Neural progenitor cell (in vitro differentiated cells): ENCODE data around the gene VPS13D. TPM values are rescaled to one million over a fixed set of nuclear protein-coding genes. Genes with fewer than 3 reads are reported as not detected.

Source experiments
- DNase-seq: peaks from one replicate; pipeline ENCODE4 v3.0.0-alpha.2; 2016; ENCODE audit warnings: low spot score
- H2AFZ ChIP-seq: fragments of 200-600 bp; sonication (generic); replicated peaks from 2 replicates; pipeline ENCODE4 v1.6.1; 2016; ENCODE audit warnings: antibody characterized with exemption
- H3F3A ChIP-seq: fragments of 200-600 bp; sonication (generic); 2 replicates; pipeline ENCODE4 v1.6.1; 2016; ENCODE audit warnings: antibody characterized with exemption, low read depth
- H3K27ac ChIP-seq: fragments of 200-600 bp; sonication (generic); 2 replicates; pipeline ENCODE4 v1.5.1; 2016; ENCODE audit warnings: mild to moderate bottlenecking
- H3K27me3 ChIP-seq: fragments of 200-600 bp; sonication (generic); 2 replicates; pipeline ENCODE4 v1.6.1; 2016; ENCODE audit warnings: mild to moderate bottlenecking, moderate library complexity
- H3K36me3 ChIP-seq: fragments of 200-600 bp; sonication (generic); 2 replicates; pipeline ENCODE4 v1.5.1; 2016
- H3K4me1 ChIP-seq: fragments of 200-600 bp; sonication (generic); 2 replicates; pipeline ENCODE4 v1.6.1; 2016; ENCODE audit warnings: mixed run types
- H3K4me2 ChIP-seq: fragments of 200-600 bp; sonication (generic); 2 replicates; pipeline ENCODE4 v1.6.1; 2016
- H3K4me3 ChIP-seq: fragments of 200-600 bp; sonication (generic); 2 replicates; pipeline ENCODE4 v1.5.1; 2016
- H3K79me2 ChIP-seq: fragments of 200-600 bp; sonication (generic); 2 replicates; pipeline ENCODE4 v1.6.1; 2016; ENCODE audit warnings: low read depth
- H3K9ac ChIP-seq: fragments of 200-600 bp; sonication (generic); 2 replicates; pipeline ENCODE4 v1.6.1; 2016
- H3K9me3 ChIP-seq: fragments of 200-600 bp; sonication (generic); 2 replicates; pipeline ENCODE4 v1.5.1; 2016; ENCODE audit warnings: low read depth
- H4K20me1 ChIP-seq: fragments of 200-600 bp; sonication (generic); 2 replicates; pipeline ENCODE4 v1.6.1; 2016; ENCODE audit warnings: low read depth
- H3K27ac Mint-ChIP-seq: 3 replicates; pipeline ENCODE4 v1.8.0; 2021; ENCODE audit warnings: mixed read lengths
- H3K27me3 Mint-ChIP-seq: 2 replicates; pipeline ENCODE4 v1.8.0; 2022; ENCODE audit warnings: low read depth, mild to moderate bottlenecking, inconsistent platforms, moderate library complexity, mixed read lengths; ENCODE audit not compliant: insufficient read depth
- H3K36me3 Mint-ChIP-seq: 3 replicates; pipeline ENCODE4 v1.8.0; 2021; ENCODE audit warnings: mixed read lengths
- H3K4me1 Mint-ChIP-seq: 3 replicates; pipeline ENCODE4 v1.8.0; 2021; ENCODE audit warnings: mixed read lengths
- H3K4me3 Mint-ChIP-seq: 3 replicates; pipeline ENCODE4 v1.8.0; 2021; ENCODE audit warnings: mild to moderate bottlenecking, moderate library complexity, mixed read lengths
- H3K9me3 Mint-ChIP-seq: 3 replicates; pipeline ENCODE4 v1.8.0; 2020; ENCODE audit warnings: mixed read lengths
- EZH2 ChIP-seq: fragments of 200-600 bp; sonication (generic); IDR thresholded peaks from 2 replicates; pipeline ENCODE4 v1.6.1; 2017; ENCODE audit warnings: antibody characterized with exemption, mild to moderate bottlenecking, moderate library complexity
- EZH2phosphoT487 ChIP-seq: fragments of 200-600 bp; sonication (generic); IDR thresholded peaks from 2 replicates; pipeline ENCODE4 v1.6.1; 2017; ENCODE audit warnings: antibody characterized with exemption
- total RNA-seq: library from RNA; depleted of rRNA; stranded (reverse); fragments of >200 nt; gene quantifications from 2 replicates; pipeline ENCODE4 v1.2.3, GENCODE V29; 2015; ENCODE audit warnings: low replicate concordance
- TF ChIP-seq, protein P1 (sequence below): fragments of 200-600 bp; sonication (generic); IDR thresholded peaks from 2 replicates; pipeline ENCODE4 v1.5.1; 2017; ENCODE audit warnings: antibody characterized with exemption, mild to moderate bottlenecking

The VPS13D gene
- total RNA-seq, 1 donor from 2014 or later = 16.4 TPM

DNA sequence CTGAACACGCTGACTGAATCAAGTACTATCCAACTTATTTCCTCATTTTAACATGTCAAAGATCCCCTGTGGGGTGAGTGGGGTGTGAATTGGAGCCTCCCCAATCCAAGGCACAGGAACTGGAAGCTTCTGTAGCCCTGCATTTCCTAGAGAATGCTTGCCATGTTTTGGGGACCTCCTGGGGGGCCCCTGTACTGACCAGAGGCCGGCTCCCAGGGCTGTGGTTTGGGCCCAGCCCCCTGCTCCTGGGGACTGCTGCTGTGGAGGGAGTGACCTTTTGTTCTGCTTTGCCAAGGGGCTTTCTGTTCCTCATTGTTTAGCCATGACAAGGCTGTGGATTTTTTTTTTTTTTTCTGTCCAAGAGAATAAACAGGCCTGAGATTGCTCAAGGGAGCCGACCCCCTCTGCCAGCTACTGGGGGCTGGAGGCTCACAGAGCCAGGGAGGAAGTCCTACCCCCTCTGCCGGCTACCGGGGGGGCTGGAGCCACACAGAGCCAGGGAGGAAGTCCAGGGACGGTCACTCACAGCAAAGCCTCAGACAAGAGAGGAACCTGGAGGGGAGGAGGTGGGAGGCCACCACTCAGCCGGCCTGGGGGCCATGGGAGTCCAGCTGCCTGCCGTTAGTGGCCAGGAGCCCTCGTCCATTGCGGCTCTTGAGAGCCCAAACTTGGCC lies 45.7 kb upstream of the VPS13D start:
- no peaks in the 10 kb centered on the region for H4K20me1 ChIP-seq
- H3K27ac ChIP-seq = peak overlapping the region; percentile 74
- no peaks in the 10 kb centered on the region for H3K27me3 ChIP-seq
- H3K4me1 ChIP-seq = peaks cover 12% of the 10 kb centered on the region
- H3K36me3 ChIP-seq = no peaks in the 10 kb centered on the region
- no peak overlapping the region for H3K4me3 ChIP-seq
- H3F3A ChIP-seq = peaks cover 5% of the 10 kb centered on the region
- H3K9ac ChIP-seq = no peak overlapping the region
- peak overlapping the region; percentile 80 for H2AFZ ChIP-seq
- H3K4me2 ChIP-seq = peak overlapping the region; percentile 33
- H3K36me3 Mint-ChIP-seq = no peaks in the 10 kb centered on the region
- peak overlapping the region; percentile 96 for H3K27ac Mint-ChIP-seq
- H3K4me1 Mint-ChIP-seq = peaks cover 34% of the 10 kb centered on the region
- no peaks in the 10 kb centered on the region for H3K9me3 ChIP-seq
- peak; percentile 61 for DNase-seq
- no peaks in the 10 kb centered on the region for H3K9me3 Mint-ChIP-seq
- H3K4me3 Mint-ChIP-seq = no peak overlapping the region
- H3K79me2 ChIP-seq = no peaks in the 10 kb centered on the region
- H3K27me3 Mint-ChIP-seq = peaks cover 10% of the 10 kb centered on the region
- TF ChIP-seq EZH2 = no peak
- TF ChIP-seq, protein P1, sequence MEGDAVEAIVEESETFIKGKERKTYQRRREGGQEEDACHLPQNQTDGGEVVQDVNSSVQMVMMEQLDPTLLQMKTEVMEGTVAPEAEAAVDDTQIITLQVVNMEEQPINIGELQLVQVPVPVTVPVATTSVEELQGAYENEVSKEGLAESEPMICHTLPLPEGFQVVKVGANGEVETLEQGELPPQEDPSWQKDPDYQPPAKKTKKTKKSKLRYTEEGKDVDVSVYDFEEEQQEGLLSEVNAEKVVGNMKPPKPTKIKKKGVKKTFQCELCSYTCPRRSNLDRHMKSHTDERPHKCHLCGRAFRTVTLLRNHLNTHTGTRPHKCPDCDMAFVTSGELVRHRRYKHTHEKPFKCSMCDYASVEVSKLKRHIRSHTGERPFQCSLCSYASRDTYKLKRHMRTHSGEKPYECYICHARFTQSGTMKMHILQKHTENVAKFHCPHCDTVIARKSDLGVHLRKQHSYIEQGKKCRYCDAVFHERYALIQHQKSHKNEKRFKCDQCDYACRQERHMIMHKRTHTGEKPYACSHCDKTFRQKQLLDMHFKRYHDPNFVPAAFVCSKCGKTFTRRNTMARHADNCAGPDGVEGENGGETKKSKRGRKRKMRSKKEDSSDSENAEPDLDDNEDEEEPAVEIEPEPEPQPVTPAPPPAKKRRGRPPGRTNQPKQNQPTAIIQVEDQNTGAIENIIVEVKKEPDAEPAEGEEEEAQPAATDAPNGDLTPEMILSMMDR = peak; percentile 9

DNA sequence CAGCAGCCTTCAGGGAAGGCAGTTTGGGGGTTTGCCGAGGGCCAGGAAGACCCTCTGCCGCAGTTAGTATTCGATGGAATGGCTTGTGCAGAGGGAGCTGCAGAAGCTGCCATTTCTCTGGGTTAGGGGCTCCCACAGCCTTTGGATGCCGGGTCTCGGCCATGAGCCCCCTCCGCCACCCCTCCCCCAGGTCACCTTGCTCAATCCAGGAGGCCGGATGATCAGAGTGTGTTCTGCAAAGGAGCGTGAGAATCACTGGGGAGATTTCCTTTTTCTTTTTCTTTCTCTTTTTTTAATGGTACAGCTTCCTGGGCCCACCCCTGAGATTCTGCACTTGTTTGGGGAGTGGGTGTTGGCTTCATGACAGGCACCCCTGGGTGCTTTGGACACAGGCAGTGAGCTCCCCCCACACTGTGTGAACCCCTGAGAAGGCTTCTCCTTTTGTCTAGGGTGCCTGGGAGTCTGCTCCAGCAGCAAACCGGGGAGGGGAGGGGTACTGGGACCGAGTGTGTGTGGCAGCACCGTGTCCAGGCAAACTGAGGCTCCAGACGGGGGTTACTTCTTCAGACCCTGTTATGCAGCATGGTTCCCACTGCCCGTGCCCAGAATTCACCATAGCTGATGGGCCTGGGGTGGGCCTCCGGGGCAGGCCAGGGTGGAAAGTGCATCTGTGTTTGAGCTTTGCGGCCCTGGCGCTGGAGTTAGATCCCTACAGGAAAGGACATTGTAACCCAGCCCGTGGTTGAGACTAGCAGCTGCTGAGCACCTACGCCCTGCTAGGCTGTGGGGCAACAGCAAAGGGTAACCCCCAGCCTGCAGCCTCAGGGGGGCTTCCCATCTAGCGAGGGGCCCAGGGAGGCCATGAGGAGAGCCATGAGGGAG lies 44.6 kb upstream of the VPS13D start:
- H4K20me1 ChIP-seq = no peaks in the 10 kb centered on the region
- peaks cover 12% of the 10 kb centered on the region for H3K4me1 ChIP-seq
- Mint-ChIP-seq H3K4me1 (peaks cover 29% of the 10 kb centered on the region), H3K36me3 (no peaks in the 10 kb centered on the region), H3K9me3 (no peaks in the 10 kb centered on the region), H3K4me3 (no peak overlapping the region), H3K27me3 (peaks cover 10% of the 10 kb centered on the region), H3K27ac (peak overlapping the region; percentile 82)
- no peak overlapping the region for H3K27ac ChIP-seq
- H3K9me3 ChIP-seq = no peaks in the 10 kb centered on the region
- TF ChIP-seq EZH2 (no peak), EZH2phosphoT487 (no peak)
- TF ChIP-seq, protein P1 = no peak
- no peak overlapping the region for H3K4me2 ChIP-seq
- H3K4me3 ChIP-seq = no peak overlapping the region
- H3K9ac ChIP-seq = no peak overlapping the region
- H2AFZ ChIP-seq = no peak overlapping the region
- H3K79me2 ChIP-seq = no peaks in the 10 kb centered on the region
- DNase-seq = no peak
- no peaks in the 10 kb centered on the region for H3K27me3 ChIP-seq
- H3K36me3 ChIP-seq = no peaks in the 10 kb centered on the region
- peaks cover 5% of the 10 kb centered on the region for H3F3A ChIP-seq

DNA sequence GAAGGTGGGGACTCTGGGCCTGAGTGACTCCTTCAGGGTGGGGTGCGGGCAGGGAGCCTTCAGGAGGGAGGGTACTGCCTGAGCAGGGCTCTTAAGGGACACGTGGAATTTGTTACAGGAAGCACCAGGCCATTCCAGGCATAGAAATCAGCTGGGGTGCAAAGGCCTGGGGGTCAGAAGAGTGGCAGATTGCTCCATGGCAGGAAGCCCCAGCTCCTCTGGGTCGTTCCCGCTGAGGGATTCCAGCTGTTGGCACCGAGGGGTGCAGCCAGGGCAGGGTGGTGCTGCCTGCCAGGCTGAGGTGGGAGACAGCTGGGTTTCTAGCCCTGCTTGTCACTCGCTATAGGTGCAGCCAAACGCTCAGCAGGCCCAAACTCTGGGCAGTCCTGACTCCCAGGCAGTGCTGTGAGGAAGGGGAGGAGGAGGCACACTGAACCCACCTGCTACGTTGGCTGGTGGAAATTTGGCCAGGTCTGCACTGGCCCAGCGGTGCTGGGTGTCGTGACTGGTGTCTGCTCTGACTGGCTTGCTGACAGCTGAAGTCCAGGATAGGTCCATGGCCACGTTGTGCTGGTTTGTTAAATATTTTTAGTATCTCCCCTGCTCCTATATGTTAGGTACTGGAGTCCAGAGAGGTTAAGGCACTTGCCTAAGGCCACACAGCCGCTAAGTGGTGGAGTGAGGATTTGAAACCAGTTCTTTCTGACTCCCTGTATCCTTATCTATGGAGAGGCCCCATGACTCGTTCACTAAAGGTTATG lies 43.7 kb upstream of the VPS13D start:
- no peaks in the 10 kb centered on the region for H3K79me2 ChIP-seq
- H3K36me3 Mint-ChIP-seq = no peaks in the 10 kb centered on the region
- no peak overlapping the region for H2AFZ ChIP-seq
- no peaks in the 10 kb centered on the region for H3K9me3 Mint-ChIP-seq
- H3K27ac Mint-ChIP-seq = peak overlapping the region; percentile 50
- no peak for DNase-seq
- TF ChIP-seq, protein P1 = no peak
- no peak for TF ChIP-seq EZH2phosphoT487
- TF ChIP-seq EZH2 = no peak
- H3F3A ChIP-seq = peaks cover 5% of the 10 kb centered on the region
- no peak overlapping the region for H3K27ac ChIP-seq
- H4K20me1 ChIP-seq = no peaks in the 10 kb centered on the region
- no peak overlapping the region for H3K4me3 Mint-ChIP-seq
- H3K4me2 ChIP-seq = no peak overlapping the region
- H3K9me3 ChIP-seq = no peaks in the 10 kb centered on the region
- peaks cover 10% of the 10 kb centered on the region for H3K27me3 Mint-ChIP-seq
- peaks cover 12% of the 10 kb centered on the region for H3K4me1 ChIP-seq
- no peaks in the 10 kb centered on the region for H3K36me3 ChIP-seq
- no peak overlapping the region for H3K4me3 ChIP-seq
- no peaks in the 10 kb centered on the region for H3K27me3 ChIP-seq
- peaks cover 30% of the 10 kb centered on the region for H3K4me1 Mint-ChIP-seq
- H3K9ac ChIP-seq = no peak overlapping the region
